Endodermal cell (in vitro differentiated cells): ENCODE measurements around the gene FPR2. TPM values are rescaled to one million over a fixed set of nuclear protein-coding genes. Genes with fewer than 3 reads are reported as not detected.

ENCODE experiments used
- DNase-seq: peaks from one replicate; pipeline ENCODE4 v3.0.0-alpha.2; 2017
- H3K27ac ChIP-seq: 2 replicates; pipeline ENCODE4 v1.5.1; 2013; ENCODE audit warnings: mild to moderate bottlenecking, low read depth, low read length, moderate library complexity
- H3K27me3 ChIP-seq: 2 replicates; pipeline ENCODE4 v1.6.1; 2013; ENCODE audit warnings: mild to moderate bottlenecking, low read length, moderate library complexity; ENCODE audit not compliant: insufficient read depth, control insufficient read depth, poor library complexity, severe bottlenecking
- H3K36me3 ChIP-seq: 2 replicates; pipeline ENCODE4 v1.7.0; 2013; ENCODE audit warnings: mild to moderate bottlenecking, low read length, moderate library complexity; ENCODE audit not compliant: control insufficient read depth, insufficient read depth
- H3K4me1 ChIP-seq: one replicate; pipeline ENCODE4 v1.7.0; 2013; ENCODE audit warnings: low read length; ENCODE audit not compliant: control insufficient read depth, insufficient read depth
- H3K4me3 ChIP-seq: 2 replicates; pipeline ENCODE4 v1.5.1; 2013; ENCODE audit warnings: mild to moderate bottlenecking, low read length, moderate library complexity
- H3K9ac ChIP-seq: 2 replicates; pipeline ENCODE4 v1.6.1; 2013; ENCODE audit warnings: mild to moderate bottlenecking, low read length, moderate library complexity; ENCODE audit not compliant: poor library complexity, severe bottlenecking; ENCODE audit errors: extremely low read depth
- H3K9me3 ChIP-seq: 2 replicates; pipeline ENCODE4 v1.6.1; 2013; ENCODE audit warnings: mild to moderate bottlenecking, low read length, moderate library complexity; ENCODE audit not compliant: control insufficient read depth
- H3K27ac Mint-ChIP-seq: 2 replicates; pipeline ENCODE4 v1.8.0; 2020; ENCODE audit warnings: mixed read lengths
- H3K27me3 Mint-ChIP-seq: 2 replicates; pipeline ENCODE4 v1.8.0; 2021; ENCODE audit warnings: mild to moderate bottlenecking, mixed read lengths; ENCODE audit not compliant: insufficient read depth
- H3K36me3 Mint-ChIP-seq: 2 replicates; pipeline ENCODE4 v1.8.0; 2020; ENCODE audit warnings: low read depth, mixed read lengths
- H3K4me1 Mint-ChIP-seq: 2 replicates; pipeline ENCODE4 v1.8.0; 2020; ENCODE audit warnings: mixed read lengths
- H3K4me3 Mint-ChIP-seq: 2 replicates; pipeline ENCODE4 v1.8.0; 2020; ENCODE audit warnings: mild to moderate bottlenecking, moderate library complexity, mixed read lengths
- H3K9me3 Mint-ChIP-seq: 2 replicates; pipeline ENCODE4 v1.8.0; 2020; ENCODE audit warnings: mild to moderate bottlenecking, mixed read lengths
- CTCF ChIP-seq: fragments of 200-600 bp; sonication (generic); conservative IDR thresholded peaks from 2 replicates; pipeline ENCODE4 v1.5.0; 2021; ENCODE audit warnings: antibody characterized with exemption, mild to moderate bottlenecking
- WGBS, 2 experiments: methylation state at CpG; one replicate each; pipeline versions ENCODE4 v1.1.5 to v1.1.7; 2013; ENCODE audit warnings: missing lambda C conversion rate in 2 of 2, mixed read lengths in 1 of 2; ENCODE audit not compliant: insufficient coverage in 1 of 2, insufficient read length in 1 of 2; 5-methylcytosine and 5-hydroxymethylcytosine counted together
- total RNA-seq, 2 donors: library from RNA; stranded (reverse); fragmentation: NEBNext Ultra II Directional in 1 of 2; extraction: Animal tissue kit (Norgen Biotek cat#: 25700) in 1 of 2; gene quantifications; 2 replicates in 1 of 2; 3 replicates in 1 of 2; pipeline ENCODE4 v1.2.1, GENCODE V29; 2021

Gene FPR2
- total RNA-seq, 2 donors from 2014 or later = 0.11 TPM; not detected in 1

DNA sequence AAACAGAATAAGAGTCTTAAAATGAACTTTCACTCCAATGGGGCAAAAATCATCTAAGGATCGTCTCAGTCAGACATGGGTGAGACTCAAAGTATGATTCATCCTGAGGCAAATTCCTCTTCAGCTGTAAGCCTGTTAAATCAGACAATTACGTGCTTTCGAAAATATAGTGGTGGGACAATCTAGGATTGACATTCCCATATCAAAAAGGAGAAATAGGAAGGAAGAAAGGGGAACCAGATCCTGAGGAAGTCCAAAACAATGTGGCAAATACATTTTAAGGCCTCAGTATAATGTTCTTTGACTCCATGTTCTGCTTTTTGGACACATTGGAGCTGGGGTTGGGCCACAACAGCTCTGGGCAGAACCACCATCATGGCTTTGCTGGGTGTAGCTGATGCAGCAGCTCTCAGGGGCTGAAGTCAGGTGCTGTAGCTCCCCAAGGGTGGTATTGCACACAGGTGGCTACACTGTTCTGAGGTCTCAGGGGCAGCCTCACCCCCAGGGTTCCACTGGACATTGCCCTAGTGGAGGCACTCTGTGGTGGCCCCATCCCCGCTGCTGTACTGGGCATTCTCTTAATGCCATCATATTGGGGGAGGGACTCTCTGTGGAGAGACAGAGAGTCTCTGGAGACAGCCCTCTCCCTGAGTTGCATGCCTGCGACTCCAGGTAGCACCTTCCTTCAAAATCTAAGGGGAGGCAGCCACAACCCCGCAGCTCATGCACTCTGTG is 28.2 kb downstream of the FPR2 start:
- no peak overlapping the region for H3K4me3 ChIP-seq
- no peaks in the 10 kb centered on the region for H3K27me3 ChIP-seq
- no peak overlapping the region for H3K27ac ChIP-seq
- Mint-ChIP-seq H3K36me3 (no peaks in the 10 kb centered on the region), H3K9me3 (peaks cover 4% of the 10 kb centered on the region), H3K4me3 (no peak overlapping the region), H3K27ac (no peak overlapping the region), H3K4me1 (no peaks in the 10 kb centered on the region), H3K27me3 (peaks cover 9% of the 10 kb centered on the region)
- DNase-seq = no peak
- no peak for TF ChIP-seq CTCF
- no peaks in the 10 kb centered on the region for H3K9me3 ChIP-seq
- H3K9ac ChIP-seq = no peak overlapping the region
- 78 to 81% methylated on average over 5 to 6 of the region's 6 CpGs for WGBS, 2 experiments
- H3K36me3 ChIP-seq = no peaks in the 10 kb centered on the region
- no peaks in the 10 kb centered on the region for H3K4me1 ChIP-seq

GRCh38 chr19:51792932-51793331 is 32.0 kb downstream of the FPR2 start:
- no peak overlapping the region for H3K27ac ChIP-seq
- H3K36me3 ChIP-seq = no peaks in the 10 kb centered on the region
- H3K27me3 ChIP-seq = no peaks in the 10 kb centered on the region
- H3K36me3 Mint-ChIP-seq = no peaks in the 10 kb centered on the region
- no peak for DNase-seq
- no peak overlapping the region for H3K4me3 ChIP-seq
- H3K4me1 ChIP-seq = no peaks in the 10 kb centered on the region
- H3K4me1 Mint-ChIP-seq = no peaks in the 10 kb centered on the region
- H3K27me3 Mint-ChIP-seq = peaks cover 26% of the 10 kb centered on the region
- H3K9me3 ChIP-seq = peaks cover 7% of the 10 kb centered on the region
- H3K27ac Mint-ChIP-seq = no peak overlapping the region
- TF ChIP-seq CTCF = no peak
- H3K9ac ChIP-seq = no peak overlapping the region
- H3K4me3 Mint-ChIP-seq = no peak overlapping the region
- 40 to 71% methylated on average over 1 to 2 of the region's 2 CpGs for WGBS, 2 experiments
- peaks cover 13% of the 10 kb centered on the region for H3K9me3 Mint-ChIP-seq

- Mint-ChIP-seq H3K9me3 (peaks cover 21% of the 10 kb centered on the region), H3K4me1 (no peaks in the 10 kb centered on the region), H3K4me3 (no peak overlapping the region), H3K27ac (no peak overlapping the region), H3K36me3 (no peaks in the 10 kb centered on the region), H3K27me3 (peaks cover 30% of the 10 kb centered on the region)
- Histone ChIP-seq H3K36me3 (no peaks in the 10 kb centered on the region), H3K27ac (no peak overlapping the region), H3K4me1 (no peaks in the 10 kb centered on the region), H3K9ac (no peak overlapping the region), H3K27me3 (no peaks in the 10 kb centered on the region), H3K9me3 (peaks cover 12% of the 10 kb centered on the region), H3K4me3 (no peak overlapping the region)
- DNase-seq = no peak
- no peak for TF ChIP-seq CTCF
- 73 to 79% methylated on average over 2 of the region's 2 CpGs for WGBS, 2 experiments
These were observed 33.0 kb downstream of the FPR2 start for GRCh38 chr19:51793994-51794393.
